SH-SY5Y (cell line): ENCODE results near the gene MVK.

Experiments used
- GATA2 ChIP-seq: IDR thresholded peaks from 2 replicates; pipeline ENCODE4 v1.6.1; 2011; ENCODE audit warnings: mild to moderate bottlenecking, low read depth, low read length
- GATA3 ChIP-seq: IDR thresholded peaks from 2 replicates; pipeline ENCODE4 v1.6.1; 2011; ENCODE audit warnings: low read depth, mild to moderate bottlenecking, low read length, moderate library complexity

DNA sequence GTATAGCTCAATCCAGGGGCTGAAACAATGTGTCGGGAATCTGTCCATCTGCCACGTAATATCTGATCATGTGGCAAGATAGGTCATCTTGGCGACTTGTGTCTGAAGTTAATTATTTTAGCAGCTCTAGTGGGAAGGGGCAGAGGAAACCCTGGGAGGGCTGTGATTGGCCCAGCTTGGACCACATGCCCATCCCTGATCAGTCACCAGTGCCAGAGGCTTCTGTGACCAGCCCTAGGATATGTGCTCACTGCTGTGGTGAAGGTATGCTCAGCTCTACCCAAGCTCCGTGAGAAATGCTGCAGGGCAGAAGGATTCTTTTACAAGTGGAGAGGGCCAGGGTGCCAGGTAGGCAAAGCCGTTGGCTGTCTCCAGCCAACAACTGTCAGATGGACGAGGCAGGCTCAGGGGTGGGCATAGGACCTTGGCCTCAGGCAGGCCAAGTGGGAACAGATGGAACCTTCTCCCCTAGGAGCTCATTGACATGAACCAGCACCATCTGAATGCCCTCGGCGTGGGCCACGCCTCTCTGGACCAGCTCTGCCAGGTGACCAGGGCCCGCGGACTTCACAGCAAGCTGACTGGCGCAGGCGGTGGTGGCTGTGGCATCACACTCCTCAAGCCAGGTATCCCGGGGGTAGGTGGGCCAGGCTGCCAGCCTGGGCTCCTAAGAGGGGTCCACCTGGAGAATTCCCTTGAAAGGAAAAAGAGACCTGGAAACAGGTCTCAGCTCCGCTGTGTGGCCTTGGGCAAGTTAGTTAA, 21.1 kb downstream of the MVK start:
- TF ChIP-seq GATA2 (no peak), GATA3 (no peak)
